ENCODE data around the gene CCL1.

GRCh38 chr17:34312080-34312479, 51.0 kb downstream of the CCL1 start:
- TF ChIP-seq CTCF (conservative IDR thresholded peaks at IDR 0.05) (no peak), EZH2 (IDR thresholded peaks at IDR 0.05; ENCODE audit: low read depth) (no peak)
